ENCODE data around the gene RFC5. TPM values are rescaled to one million over a fixed set of nuclear protein-coding genes. Genes with fewer than 3 reads are reported as not detected.
"Not testable (repeated sequence)": the region's sequence is repeated elsewhere in the genome, so short reads cannot be mapped to it uniquely, and the experiment has no call there.

RFC5 gene
- polyA plus RNA-seq, 3 donors, result 6.6 to 8.0 (median 7.5) TPM

DNA sequence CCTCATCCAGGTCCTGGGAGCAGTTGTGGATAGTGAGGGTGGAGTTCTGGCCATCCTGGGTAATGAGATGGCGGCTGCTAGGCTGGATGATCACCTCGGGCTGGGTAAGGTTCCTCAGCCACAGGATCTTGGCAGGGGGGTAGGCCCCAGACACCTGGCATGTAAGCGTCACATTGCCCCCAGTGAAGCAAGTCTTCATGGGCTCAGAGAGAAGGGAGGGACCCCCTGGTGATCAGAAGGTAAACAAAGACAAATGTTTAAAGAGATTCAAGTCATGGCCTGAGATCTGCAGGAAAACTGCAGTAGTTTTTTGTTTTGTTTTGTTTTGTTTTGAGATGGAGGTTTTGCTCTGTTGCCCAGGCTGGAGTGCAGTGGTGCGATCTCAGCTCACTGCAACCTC is 57.3 kb downstream of the RFC5 start:
- Histone ChIP-seq H3K9me3 (replicated peaks in 1 of 2; ENCODE audit: control insufficient read depth in 1 of 2, insufficient read depth in 1 of 2, low read length in 2 of 2) (no peaks in the 10 kb centered on the region), H3K4me1 (ENCODE audit: control insufficient read depth in 1 of 2, insufficient read depth in 2 of 2, low read length in 2 of 2) (no peaks in the 10 kb centered on the region), H3K36me3 (replicated peaks in 1 of 2; ENCODE audit: control insufficient read depth in 1 of 2, insufficient read depth in 2 of 2, low read length in 2 of 2) (peaks cover 0 to 12% of the 10 kb centered on the region in 2 donors), H4K20me1 (ENCODE audit: insufficient read depth, low read length) (no peaks in the 10 kb centered on the region), H3K27me3 (ENCODE audit: control insufficient read depth in 2 of 2, insufficient read depth in 2 of 2, low read length in 2 of 2) (no peaks in the 10 kb centered on the region), H3K4me2 (replicated peaks; ENCODE audit: extremely low read depth, low read length, poor library complexity, severe bottlenecking) (no peak overlapping the region), H3K4me3 (replicated peaks in 1 of 3; ENCODE audit: low read depth in 2 of 3, low read length in 3 of 3) (no peak overlapping the region), H3K27ac (ENCODE audit: low read depth in 1 of 2, low read length in 2 of 2) (no peak overlapping the region), H3K9ac (ENCODE audit: insufficient read depth, low read length, poor library complexity, severe bottlenecking) (no peak overlapping the region), H2AFZ (ENCODE audit: insufficient read depth, low read depth, low read length, poor library complexity, severe bottlenecking) (no peak overlapping the region), H3K79me2 (ENCODE audit: insufficient read depth, low read length) (no peaks in the 10 kb centered on the region)
- TF ChIP-seq, protein P1, sequence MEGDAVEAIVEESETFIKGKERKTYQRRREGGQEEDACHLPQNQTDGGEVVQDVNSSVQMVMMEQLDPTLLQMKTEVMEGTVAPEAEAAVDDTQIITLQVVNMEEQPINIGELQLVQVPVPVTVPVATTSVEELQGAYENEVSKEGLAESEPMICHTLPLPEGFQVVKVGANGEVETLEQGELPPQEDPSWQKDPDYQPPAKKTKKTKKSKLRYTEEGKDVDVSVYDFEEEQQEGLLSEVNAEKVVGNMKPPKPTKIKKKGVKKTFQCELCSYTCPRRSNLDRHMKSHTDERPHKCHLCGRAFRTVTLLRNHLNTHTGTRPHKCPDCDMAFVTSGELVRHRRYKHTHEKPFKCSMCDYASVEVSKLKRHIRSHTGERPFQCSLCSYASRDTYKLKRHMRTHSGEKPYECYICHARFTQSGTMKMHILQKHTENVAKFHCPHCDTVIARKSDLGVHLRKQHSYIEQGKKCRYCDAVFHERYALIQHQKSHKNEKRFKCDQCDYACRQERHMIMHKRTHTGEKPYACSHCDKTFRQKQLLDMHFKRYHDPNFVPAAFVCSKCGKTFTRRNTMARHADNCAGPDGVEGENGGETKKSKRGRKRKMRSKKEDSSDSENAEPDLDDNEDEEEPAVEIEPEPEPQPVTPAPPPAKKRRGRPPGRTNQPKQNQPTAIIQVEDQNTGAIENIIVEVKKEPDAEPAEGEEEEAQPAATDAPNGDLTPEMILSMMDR (IDR thresholded peaks at IDR 0.05), result no peak
- intact Hi-C loops (cut with micrococcal nuclease), result no loop called here
- Mint-ChIP-seq H3K27ac (no peak overlapping the region), H3K36me3 (peaks cover 18 to 27% of the 10 kb centered on the region in 2 donors), H3K4me3 (no peak overlapping the region), H3K27me3 (ENCODE audit: low read depth in 3 of 3) (peaks cover 0 to 2% (median 1%) of the 10 kb centered on the region in 3 donors), H3K4me1 (peaks cover 1% of the 10 kb centered on the region), H3K9me3 (peaks cover 0 to 6% (median 5%) of the 10 kb centered on the region in 7 donors)
- 92% methylated on average over 4 of the region's 4 CpGs for WGBS (ENCODE audit: insufficient coverage)
- no peak for DNase-seq

DNA sequence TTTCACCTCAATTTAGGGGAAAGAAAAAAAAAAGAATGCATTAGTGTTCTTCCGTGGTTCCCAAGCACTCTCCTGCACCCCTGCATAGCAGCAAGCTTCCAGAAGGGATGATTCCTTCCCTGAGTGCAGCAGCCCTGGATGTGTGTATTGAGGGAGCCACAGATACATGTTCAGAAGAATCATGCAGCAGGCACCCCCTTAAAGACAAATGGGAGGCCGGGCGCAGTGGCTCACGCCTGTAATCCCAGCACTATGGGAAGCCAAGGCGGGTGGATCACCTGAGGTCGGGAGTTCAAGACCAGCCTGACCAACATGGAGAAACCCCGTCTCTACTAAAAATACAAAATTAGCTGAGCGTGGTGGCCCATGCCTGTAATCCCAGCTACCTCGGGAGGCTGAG is 65.0 kb downstream of the RFC5 start:
- H3K4me1 ChIP-seq (ENCODE audit: control insufficient read depth in 1 of 2, insufficient read depth in 2 of 2, low read length in 2 of 2); H3K27me3 ChIP-seq (ENCODE audit: control insufficient read depth in 2 of 2, insufficient read depth in 2 of 2, low read length in 2 of 2); H3K27ac ChIP-seq (ENCODE audit: low read depth in 1 of 2, low read length in 2 of 2); H4K20me1 ChIP-seq (ENCODE audit: insufficient read depth, low read length); H2AFZ ChIP-seq (ENCODE audit: insufficient read depth, low read depth, low read length, poor library complexity, severe bottlenecking); H3K4me2 ChIP-seq (replicated peaks; ENCODE audit: extremely low read depth, low read length, poor library complexity, severe bottlenecking); H3K27me3 Mint-ChIP-seq (ENCODE audit: low read depth in 3 of 3); H3K9me3 ChIP-seq (replicated peaks in 1 of 2; ENCODE audit: control insufficient read depth in 1 of 2, insufficient read depth in 1 of 2, low read length in 2 of 2); H3K9me3 Mint-ChIP-seq; H3K4me3 Mint-ChIP-seq; intact Hi-C loops (cut with micrococcal nuclease); H3K79me2 ChIP-seq (ENCODE audit: insufficient read depth, low read length); H3K4me1 Mint-ChIP-seq; H3K9ac ChIP-seq (ENCODE audit: insufficient read depth, low read length, poor library complexity, severe bottlenecking); DNase-seq; H3K4me3 ChIP-seq (replicated peaks in 1 of 3; ENCODE audit: low read depth in 2 of 3, low read length in 3 of 3): not testable (repeated sequence)
- peaks cover 0 to 28% of the 10 kb centered on the region in 2 donors for H3K36me3 ChIP-seq (replicated peaks in 1 of 2; ENCODE audit: control insufficient read depth in 1 of 2, insufficient read depth in 2 of 2, low read length in 2 of 2)
- peaks cover 12 to 38% of the 10 kb centered on the region in 2 donors for H3K36me3 Mint-ChIP-seq
- WGBS (ENCODE audit: insufficient coverage), result 100% methylated on average over 1 of the region's 9 CpGs
- peak overlapping the region in 1 of 7 donors; percentile 52 for H3K27ac Mint-ChIP-seq

Small RNA genes lying within 50 kb of the gene (small RNA-seq; reads per million reads assigned to genes)
- not detected for gene AC131159.1 (ENCODE audit: insufficient read length, low read depth)

Other genes starting within 250 kb of the RFC5 start
- gene KSR2, start 47.7 kb upstream of the RFC5 start, polyA plus RNA-seq, result not detected
- 10 to 100 TPM; 25.4 to 36.3 (median 25.8) TPM for gene WSB2, start 44.5 kb downstream of the RFC5 start, polyA plus RNA-seq
- gene VSIG10, start 87.3 kb downstream of the RFC5 start, polyA plus RNA-seq, result 1 to 10 TPM; 1.5 to 2.3 (median 1.5) TPM
- gene PEBP1, start 119.4 kb downstream of the RFC5 start, polyA plus RNA-seq, result 10 to 100 TPM; 23.0 to 57.9 (median 47.6) TPM

Measured in CD14-positive monocyte (primary cell).